Lung (tissue), 12 donors: ENCODE data around the gene CDSN. TPM values are rescaled to one million over a fixed set of nuclear protein-coding genes. Genes with fewer than 3 reads are reported as not detected.

Experiments
- ATAC-seq: fragments of 200-7000 bp; cut with Tn5 transposase; one replicate; pipeline ENCODE4 v1.9.1; 2020; ENCODE audit warnings: moderate number of reproducible peaks; ENCODE audit not compliant: insufficient read depth, low FRiP score
- DNase-seq, 3 donors: peaks; one replicate each; pipeline ENCODE4 v3.0.0-alpha.2; 2013 to 2017
- H3K27ac ChIP-seq, 2 donors: one replicate each; pipeline ENCODE4 v1.5.1; 2013; ENCODE audit warnings: mild to moderate bottlenecking in 2 of 2, moderate library complexity in 2 of 2, control low read depth in 1 of 2, inconsistent platforms in 1 of 2, low read depth in 1 of 2, low read length in 1 of 2
- H3K27me3 ChIP-seq, 3 donors: one replicate each; pipeline ENCODE4 v1.5.1; 2013; ENCODE audit warnings: low read length in 2 of 3; ENCODE audit not compliant: control insufficient read depth in 3 of 3, insufficient read depth in 3 of 3
- H3K36me3 ChIP-seq, 4 donors: one replicate each; pipeline ENCODE4 v1.5.1; 2013; ENCODE audit warnings: low read length in 4 of 4, mild to moderate bottlenecking in 1 of 4, moderate library complexity in 1 of 4; ENCODE audit not compliant: control insufficient read depth in 4 of 4, insufficient read depth in 4 of 4
- H3K4me1 ChIP-seq, 5 donors: one replicate each; pipeline ENCODE4 v1.5.1; 2013; ENCODE audit warnings: low read length in 5 of 5, mild to moderate bottlenecking in 2 of 5, moderate library complexity in 1 of 5; ENCODE audit not compliant: control insufficient read depth in 5 of 5, insufficient read depth in 5 of 5
- H3K4me3 ChIP-seq: one replicate; pipeline ENCODE4 v1.5.1; 2013; ENCODE audit warnings: mild to moderate bottlenecking, control low read depth, moderate library complexity
- H3K9ac ChIP-seq, 2 donors: one replicate each; pipeline ENCODE4 v1.5.1; 2013; ENCODE audit warnings: low read length in 2 of 2, control low read depth in 1 of 2; ENCODE audit not compliant: insufficient read depth in 1 of 2
- H3K9me3 ChIP-seq, 4 donors: one replicate each; pipeline ENCODE4 v1.5.1; 2013; ENCODE audit warnings: low read length in 3 of 4, mild to moderate bottlenecking in 1 of 4, moderate library complexity in 1 of 4; ENCODE audit not compliant: control insufficient read depth in 4 of 4, insufficient read depth in 3 of 4
- CTCF ChIP-seq: IDR thresholded peaks from 2 replicates; pipeline ENCODE4 v1.5.1; 2012; ENCODE audit warnings: mild to moderate bottlenecking; ENCODE audit errors: control extremely low read depth, extremely low read depth
- WGBS, 2 donors: extraction: QIAGEN DNeasy Blood & Tissue Kit; methylation state at CpG; one replicate each; pipeline ENCODE4 v1.1.7; 2013; 5-methylcytosine and 5-hydroxymethylcytosine counted together
- polyA plus RNA-seq, 2 donors: library from polyadenylated mRNA; stranded (reverse); fragments of 200-250 nt; gene quantifications; one replicate each; pipeline ENCODE4 v1.2.1, GENCODE V29; 2013
- total RNA-seq, 2 donors: library from RNA; depleted of rRNA in 1 of 2; stranded (reverse); fragments of >200 nt in 1 of 2; gene quantifications; one replicate each; pipeline ENCODE4 v1.2.1, GENCODE V29; 2014 to 2021
- donor health status: control.
- donor health status: control.
- donor health status: Bipolar disorder and iron deficiency.
- donor health status: healthy.
- donor health status: DM: yes; HTN: yes; CAD: no.

CDSN gene
- total and polyA plus RNA-seq, 4 donors, result 0.05 to 0.10 (median 0.06) TPM; not detected in 1

DNA sequence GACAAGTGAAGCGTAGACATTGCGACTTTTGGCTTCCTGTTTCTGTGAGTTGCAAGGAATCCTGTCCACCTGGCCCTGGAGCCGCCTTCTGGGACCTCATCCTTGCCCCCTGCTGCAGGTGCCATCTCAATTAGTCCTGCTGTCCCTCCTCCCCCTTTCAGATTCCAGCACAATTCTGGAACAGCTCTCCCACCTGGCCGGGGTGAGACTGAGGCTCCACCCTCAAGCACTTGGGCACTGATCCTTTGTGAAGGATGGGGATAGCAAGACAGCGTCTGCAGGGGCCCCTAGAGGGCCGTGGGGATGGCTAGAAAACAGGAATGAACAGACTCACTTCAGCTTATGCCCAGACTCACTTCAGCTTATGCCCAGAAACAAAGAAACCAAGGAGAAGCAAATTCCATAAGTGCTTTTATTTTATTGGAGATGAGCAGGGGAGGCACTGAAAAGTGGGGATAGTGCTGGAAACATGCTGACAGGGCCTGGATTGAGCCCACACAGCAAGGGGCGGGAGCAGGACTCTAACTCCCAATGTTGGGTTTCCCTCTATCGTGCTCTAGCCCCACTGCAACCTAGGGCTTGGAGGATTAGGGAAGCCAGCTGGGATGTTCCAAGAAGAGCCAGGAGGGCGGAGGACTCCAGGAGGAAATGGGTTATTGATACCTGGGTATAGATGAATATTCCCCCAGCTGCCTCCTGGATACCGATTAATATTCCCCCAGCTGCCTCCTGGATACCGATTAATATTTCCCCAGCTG, 9.2 kb downstream of the CDSN start:
- H3K4me3 ChIP-seq, result no peak overlapping the region
- TF ChIP-seq CTCF, result no peak
- peaks cover 0 to 11% (median 0%) of the 10 kb centered on the region in 5 donors for H3K4me1 ChIP-seq
- no peak for DNase-seq
- H3K36me3 ChIP-seq, result no peaks in the 10 kb centered on the region
- no peak overlapping the region for H3K27ac ChIP-seq
- no peak overlapping the region for H3K9ac ChIP-seq
- no peaks in the 10 kb centered on the region for H3K9me3 ChIP-seq
- WGBS, 2 donors, result 79 to 83% methylated on average over 11 of the region's 11 CpGs
- H3K27me3 ChIP-seq, result peaks cover 0 to 11% (median 10%) of the 10 kb centered on the region in 3 donors
- ATAC-seq, result no peak

GRCh38 chr6:31107052-31107451, 13.2 kb downstream of the CDSN start:
- no peaks in the 10 kb centered on the region for H3K36me3 ChIP-seq
- H3K9me3 ChIP-seq, result peaks cover 0 to 2% (median 0%) of the 10 kb centered on the region in 4 donors
- H3K4me3 ChIP-seq, result no peak overlapping the region
- H3K27ac ChIP-seq, result no peak overlapping the region
- H3K4me1 ChIP-seq, result peaks cover 0 to 2% (median 0%) of the 10 kb centered on the region in 5 donors
- 64 to 83% methylated on average over 4 of the region's 4 CpGs for WGBS, 2 donors
- ATAC-seq (no peak), DNase-seq (no peak)
- peaks cover 0 to 11% (median 10%) of the 10 kb centered on the region in 3 donors for H3K27me3 ChIP-seq
- no peak for TF ChIP-seq CTCF
- H3K9ac ChIP-seq, result no peak overlapping the region

- no peak for DNase-seq
- Histone ChIP-seq H3K9me3 (peaks cover 0 to 2% (median 0%) of the 10 kb centered on the region in 4 donors), H3K27ac (no peak overlapping the region), H3K4me3 (no peak overlapping the region), H3K27me3 (no peaks in the 10 kb centered on the region), H3K4me1 (peaks cover 0 to 2% (median 0%) of the 10 kb centered on the region in 5 donors), H3K36me3 (no peaks in the 10 kb centered on the region), H3K9ac (no peak overlapping the region)
- no peak for TF ChIP-seq CTCF
- no peak for ATAC-seq
- 99 to 100% methylated on average over 2 of the region's 2 CpGs for WGBS, 2 donors
Measured at GRCh38 chr6:31103136-31103535, 17.1 kb downstream of the CDSN start.
